GM19372 (cell line): Measurements from ENCODE around the gene HOXA6.

ENCODE experiments used
- ATAC-seq: cut with Tn5 transposase; IDR thresholded peaks from one replicate; pipeline ENCODE4 v1.9.1; 2021; ENCODE audit warnings: mild to moderate bottlenecking, low read depth, moderate library complexity; ENCODE audit not compliant: unreplicated experiment

HOXA6 gene

GRCh38 chr7:27173956-27174873 is 26.6 kb upstream of the HOXA6 start, which contains the start of gene HOXA10:
Gene HOXA10 (minus strand): TSS chr7:27174320. CDS start chr7:27174306, 14 bp downstream.
- ATAC-seq = no peak

GRCh38 chr7:27173511-27173955 is 26.0 kb upstream of the HOXA6 start:
- no peak for ATAC-seq

GRCh38 chr7:27172823-27173510 is 25.4 kb upstream of the HOXA6 start:
- ATAC-seq = no peak

GRCh38 chr7:27172315-27172774 is 24.8 kb upstream of the HOXA6 start:
- no peak for ATAC-seq

- ATAC-seq = no peak
These were observed 24.2 kb upstream of the HOXA6 start for GRCh38 chr7:27171637-27172314.

GRCh38 chr7:27171325-27171636 is 23.7 kb upstream of the HOXA6 start:
- no peak for ATAC-seq

GRCh38 chr7:27170426-27171324 is 23.1 kb upstream of the HOXA6 start:
- ATAC-seq = no peak

- ATAC-seq = no peak
These were observed 22.3 kb upstream of the HOXA6 start for GRCh38 chr7:27169658-27170425.

GRCh38 chr7:27168265-27168947 is 20.8 kb upstream of the HOXA6 start:
- ATAC-seq = no peak

GRCh38 chr7:27167916-27168264 is 20.3 kb upstream of the HOXA6 start:
- ATAC-seq = no peak

- ATAC-seq = no peak
These were observed 19.2 kb upstream of the HOXA6 start for GRCh38 chr7:27166531-27167505.

- no peak for ATAC-seq
These were observed 18.5 kb upstream of the HOXA6 start for GRCh38 chr7:27165996-27166530.

GRCh38 chr7:27165089-27165995 is 17.8 kb upstream of the HOXA6 start, which contains the start of gene HOXA9:
Gene HOXA9 (minus strand): TSS chr7:27165537. CDS start chr7:27165457, 80 bp downstream.
- no peak for ATAC-seq

- ATAC-seq = no peak
These were observed 17.0 kb upstream of the HOXA6 start for GRCh38 chr7:27164367-27165088.

- ATAC-seq = no peak
These were observed 16.4 kb upstream of the HOXA6 start for GRCh38 chr7:27164045-27164366.
